GM23338 (cell line): ENCODE results near the gene PANK3.

Source experiments
- CTCF ChIP-seq, 2 experiments: fragments of 200-600 bp in 1 of 2; sonication (generic) in 1 of 2; conservative IDR thresholded peaks; 2 replicates each; pipeline versions ENCODE4 v1.5.1 to v1.6.1; 2016 to 2017; ENCODE audit warnings: antibody characterized with exemption in 2 of 2, low read depth in 2 of 2, mild to moderate bottlenecking in 2 of 2, moderate library complexity in 1 of 2
- EZH2 ChIP-seq: fragments of 200-600 bp; sonication (generic); IDR thresholded peaks from one replicate; pipeline ENCODE4 v1.8.0; 2017; ENCODE audit warnings: antibody characterized with exemption, mild to moderate bottlenecking, low read depth; ENCODE audit not compliant: unreplicated experiment
- EZH2phosphoT487 ChIP-seq: fragments of 200-600 bp; sonication (generic); IDR thresholded peaks from one replicate; pipeline ENCODE4 v1.8.1; 2018; ENCODE audit warnings: antibody characterized with exemption; ENCODE audit not compliant: unreplicated experiment
- POLR2AphosphoS5 ChIP-seq: IDR thresholded peaks from 2 replicates; pipeline ENCODE4 v1.6.1; 2016; ENCODE audit warnings: antibody characterized with exemption, low read depth
- REST ChIP-seq: IDR thresholded peaks from one replicate; pipeline ENCODE4 v1.6.1; 2018; ENCODE audit warnings: antibody characterized with exemption; ENCODE audit not compliant: unreplicated experiment
- ZNF462 ChIP-seq: fragments of 250-450 bp; sonication (Bioruptor Pico); IDR thresholded peaks from 2 replicates; pipeline ENCODE4 v1.5.0; 2020; ENCODE audit warnings: mild to moderate bottlenecking, moderate library complexity

GRCh38 chr5:168620807-168621206 is 41.6 kb upstream of the PANK3 start:
- TF ChIP-seq EZH2phosphoT487 = no peak
- no peak for TF ChIP-seq CTCF (conservative IDR thresholded peaks at IDR 0.05; ENCODE audit: low read depth in 2 of 2)
- no peak for TF ChIP-seq POLR2AphosphoS5
- no peak for TF ChIP-seq ZNF462
- no peak for TF ChIP-seq EZH2
- no peak for TF ChIP-seq REST
